MCF 10A (cell line): Measurements from ENCODE around the gene RNF227. TPM values are rescaled to one million over a fixed set of nuclear protein-coding genes. Genes with fewer than 3 reads are reported as not detected.
"Not testable (repeated sequence)": the region's sequence is repeated elsewhere in the genome, so short reads cannot be mapped to it uniquely, and the experiment has no call there.

Experiments used
- BruUV-seq: library from RNA; stranded (reverse); fragments of 400-500 nt; replicated peaks from 2 replicates; lab custom pipeline; 2021; lab: Mats Ljungman, UMichigan
- CTCF ChIA-PET: fragments of 300-600 bp; sonication (Branson Sonifier 250); formaldehyde crosslinking; extraction: SDS; loops from one replicate; lab custom pipeline; 2021; ENCODE audit warnings: antibody characterized with exemption, inconsistent platforms; lab: Yijun Ruan, JAX
- POLR2A ChIA-PET: fragments of 300-600, 350-650 bp; sonication (Branson Sonifier 250); formaldehyde crosslinking; extraction: SDS; loops from one replicate; lab custom pipeline; 2020; ENCODE audit warnings: antibody characterized with exemption, inconsistent platforms; lab: Yijun Ruan, JAX
- DNase-seq: peaks from one replicate; pipeline ENCODE4 v3.0.0-alpha.2; 2018; ENCODE audit not compliant: unreplicated experiment
- H3K27ac Mint-ChIP-seq: one replicate; pipeline ENCODE4 v1.8.0; 2022; ENCODE audit warnings: mild to moderate bottlenecking, low read depth, mixed read lengths; ENCODE audit not compliant: unreplicated experiment
- H3K27me3 Mint-ChIP-seq: one replicate; pipeline ENCODE4 v1.8.0; 2022; ENCODE audit warnings: mixed read lengths; ENCODE audit not compliant: insufficient read depth, unreplicated experiment
- H3K36me3 Mint-ChIP-seq: one replicate; pipeline ENCODE4 v1.8.0; 2022; ENCODE audit warnings: mild to moderate bottlenecking, moderate library complexity, mixed read lengths; ENCODE audit not compliant: insufficient read depth, unreplicated experiment
- H3K4me1 Mint-ChIP-seq: one replicate; pipeline ENCODE4 v1.8.0; 2022; ENCODE audit warnings: mixed read lengths; ENCODE audit not compliant: insufficient read depth, unreplicated experiment
- H3K4me3 Mint-ChIP-seq: one replicate; pipeline ENCODE4 v1.8.0; 2022; ENCODE audit warnings: mild to moderate bottlenecking, moderate library complexity, mixed read lengths; ENCODE audit not compliant: unreplicated experiment
- H3K9me3 Mint-ChIP-seq: one replicate; pipeline ENCODE4 v1.8.0; 2022; ENCODE audit warnings: mixed read lengths; ENCODE audit not compliant: unreplicated experiment
- CTCF ChIP-seq: fragments of 200-600 bp; IDR thresholded peaks from one replicate; pipeline ENCODE4 v1.8.0; 2022; ENCODE audit warnings: antibody characterized with exemption, mild to moderate bottlenecking; ENCODE audit not compliant: unreplicated experiment
- intact Hi-C: fragments of 100-400 bp; cut with micrococcal nuclease; formaldehyde crosslinking; loops from 2 replicates; pipeline ENCODE4 v1.14.1; 2022
- total RNA-seq: library from RNA; stranded (reverse); gene quantifications from 2 replicates; pipeline ENCODE4 v1.2.3, GENCODE V29; 2022

The RNF227 gene
- total RNA-seq, 1 experiment from 2014 or later, result 7.4 TPM

- DNase-seq, result no peak
- no TSS peak for BruUV-seq
- H3K9me3 Mint-ChIP-seq, result no peaks in the 10 kb centered on the region
- no peak for TF ChIP-seq CTCF
- H3K4me3 Mint-ChIP-seq, result no peak overlapping the region
- intact Hi-C loops, result no loop called here
- CTCF ChIA-PET, result interaction anchor here (0.8 kb wide), 2 partner anchors 33 to 97 kb away, joined by 3 read pairs; no protein-coding TSS in a partner anchor
- H3K4me1 Mint-ChIP-seq, result peaks cover 6% of the 10 kb centered on the region
- POLR2A ChIA-PET, result interaction anchor here (0.7 to 1.0 kb wide), 3 partner anchors 16 to 98 kb away, joined by 3 to 4 read pairs (median 3); no protein-coding TSS in a partner anchor
- H3K27ac Mint-ChIP-seq, result no peak overlapping the region
- no peaks in the 10 kb centered on the region for H3K36me3 Mint-ChIP-seq
- no peaks in the 10 kb centered on the region for H3K27me3 Mint-ChIP-seq
Observed at GRCh38 chr17:7956228-7956965, 40.3 kb upstream of the RNF227 start.

DNA sequence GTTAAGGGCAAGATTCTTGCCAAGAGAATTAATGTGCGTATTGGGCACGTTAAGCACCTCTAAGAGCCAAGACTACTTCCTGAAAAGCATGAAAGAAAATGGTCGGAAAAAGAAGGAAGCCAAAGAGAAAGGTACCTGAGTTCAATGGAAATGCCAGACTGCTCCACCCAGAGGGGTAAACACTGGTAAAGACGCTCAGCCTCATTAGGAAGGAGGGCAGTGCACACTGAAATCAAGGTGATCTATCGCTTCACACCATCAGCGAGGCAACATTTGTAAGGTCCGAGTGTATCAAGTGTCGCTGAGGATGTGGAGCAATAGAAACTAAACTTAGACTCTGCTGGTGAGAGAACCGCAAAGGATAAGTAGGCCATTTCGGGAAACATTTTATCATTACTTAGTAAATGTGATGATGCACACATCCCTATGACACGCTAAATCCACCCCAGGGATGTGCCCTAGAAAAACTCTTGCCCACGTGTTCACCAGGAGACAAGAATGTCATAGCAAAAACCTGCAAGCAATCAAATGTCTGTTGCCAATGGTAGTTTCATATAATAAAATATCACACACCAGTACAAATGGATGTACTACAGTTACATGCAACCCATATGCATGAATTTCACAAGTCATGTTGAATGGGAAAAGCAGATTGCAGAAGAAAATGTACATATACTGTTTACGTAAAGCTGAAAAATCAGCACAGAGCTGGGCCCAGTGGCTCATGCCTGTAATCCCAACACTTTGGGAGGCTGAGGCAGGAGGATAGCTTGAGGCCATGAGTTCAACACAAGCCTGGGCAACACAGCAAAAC lies 39.5 kb upstream of the RNF227 start:
- CTCF ChIA-PET, result interaction anchor here (0.8 kb wide), 1 partner anchor 98 kb away, joined by 3 read pairs; no protein-coding TSS in a partner anchor
- no peak overlapping the region for H3K27ac Mint-ChIP-seq
- no TSS peak for BruUV-seq
- DNase-seq, result no peak
- intact Hi-C loops, result no loop called here
- H3K9me3 Mint-ChIP-seq, result no peaks in the 10 kb centered on the region
- POLR2A ChIA-PET, result interaction anchor here (0.7 to 1.0 kb wide), 3 partner anchors 17 to 97 kb away, joined by 3 to 4 read pairs (median 3); no protein-coding TSS in a partner anchor
- H3K27me3 Mint-ChIP-seq, result no peaks in the 10 kb centered on the region
- H3K4me1 Mint-ChIP-seq, result peaks cover 6% of the 10 kb centered on the region
- TF ChIP-seq CTCF, result no peak
- H3K4me3 Mint-ChIP-seq, result no peak overlapping the region
- H3K36me3 Mint-ChIP-seq, result no peaks in the 10 kb centered on the region

DNA sequence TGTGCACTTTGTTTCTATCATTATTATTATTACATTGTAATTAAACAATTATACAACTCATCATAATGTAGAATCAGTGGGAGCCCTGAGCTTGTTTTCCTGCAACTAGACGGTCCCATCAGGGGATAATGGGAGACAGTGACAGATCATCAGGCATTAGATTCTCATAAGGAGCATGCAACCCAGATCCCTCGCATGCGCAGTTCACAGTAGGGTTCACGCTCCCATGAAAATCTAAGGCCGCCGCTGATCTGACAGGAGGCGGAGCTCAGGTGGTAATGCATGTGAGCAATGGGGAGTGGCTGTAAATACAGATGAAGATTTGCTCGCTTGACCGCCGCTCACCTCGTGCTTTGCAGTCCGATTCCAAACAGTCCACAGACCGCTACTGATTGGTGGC lies 37.2 kb upstream of the RNF227 start:
- H3K27me3 Mint-ChIP-seq, BruUV-seq, intact Hi-C loops, H3K4me1 Mint-ChIP-seq, H3K9me3 Mint-ChIP-seq, H3K4me3 Mint-ChIP-seq, DNase-seq, H3K27ac Mint-ChIP-seq: not testable (repeated sequence)
- ChIA-PET CTCF (interaction anchor here (0.6 to 0.8 kb wide), 5 partner anchors 10 to 1764 kb away, joined by 3 read pairs; no protein-coding TSS in a partner anchor), POLR2A (interaction anchor here (1.3 kb wide), 1 partner anchor 21 kb away, joined by 6 read pairs; no protein-coding TSS in a partner anchor)
- peaks cover 17% of the 10 kb centered on the region for H3K36me3 Mint-ChIP-seq

- Mint-ChIP-seq H3K4me3 (no peak overlapping the region), H3K27ac (no peak overlapping the region), H3K4me1 (no peaks in the 10 kb centered on the region), H3K36me3 (peaks cover 32% of the 10 kb centered on the region), H3K9me3 (no peaks in the 10 kb centered on the region), H3K27me3 (no peaks in the 10 kb centered on the region)
- TF ChIP-seq CTCF, result no peak
- no peak for DNase-seq
- CTCF ChIA-PET, result no interaction called here
- POLR2A ChIA-PET, result no interaction called here
- intact Hi-C loops, result no loop called here
- BruUV-seq, result no TSS peak
Observed at GRCh38 chr17:7951143-7951792, 35.2 kb upstream of the RNF227 start.
